ENCODE measurements around the gene STRADB.

GRCh38 chr2:201403880-201404279, 47.7 kb upstream of the STRADB start:
- TF ChIP-seq CTCF (conservative IDR thresholded peaks at IDR 0.05; ENCODE audit: low read depth, low read length) = no peak
- TF ChIP-seq EZH2 (IDR thresholded peaks at IDR 0.05; ENCODE audit: borderline replicate concordance, low read depth, low read length, poor library complexity, severe bottlenecking) = no peak
